Measurements from ENCODE around the gene KAT7.

The KAT7 gene

GRCh38 chr17:49835472-49835871, 47.0 kb downstream of the KAT7 start:
- DNase-seq (ENCODE audit: low read depth in 1 of 2, low spot score in 1 of 2), result no peak
- H3K27ac ChIP-seq (replicated peaks), result no peak overlapping the region
- no peaks in the 10 kb centered on the region for H3K27me3 ChIP-seq (ENCODE audit: insufficient read depth, poor library complexity, severe bottlenecking)
- no peak overlapping the region for H3K4me3 ChIP-seq (replicated peaks; ENCODE audit: insufficient read depth, low read length)
- TF ChIP-seq POLR2AphosphoS5 (IDR thresholded peaks at IDR 0.05; ENCODE audit: low read depth), result no peak

- no peaks in the 10 kb centered on the region for H3K27me3 ChIP-seq (ENCODE audit: insufficient read depth, poor library complexity, severe bottlenecking)
- H3K4me3 ChIP-seq (replicated peaks; ENCODE audit: insufficient read depth, low read length), result no peak overlapping the region
- no peak for DNase-seq (ENCODE audit: low read depth in 1 of 2, low spot score in 1 of 2)
- no peak overlapping the region for H3K27ac ChIP-seq (replicated peaks)
- TF ChIP-seq CTCF (IDR thresholded peaks at IDR 0.05; ENCODE audit: insufficient read depth, low read length), result no peak
Observed at GRCh38 chr17:49836111-49837030, 47.9 kb downstream of the KAT7 start.

GRCh38 chr17:49839455-49839854, 51.0 kb downstream of the KAT7 start:
- DNase-seq (ENCODE audit: low read depth in 1 of 2, low spot score in 1 of 2), result no peak
- no peaks in the 10 kb centered on the region for H3K27me3 ChIP-seq (ENCODE audit: insufficient read depth, poor library complexity, severe bottlenecking)
- TF ChIP-seq CTCF (IDR thresholded peaks at IDR 0.05; ENCODE audit: insufficient read depth, low read length) (no peak), POLR2AphosphoS5 (IDR thresholded peaks at IDR 0.05; ENCODE audit: low read depth) (no peak), GABPA (IDR thresholded peaks at IDR 0.05; ENCODE audit: low read depth) (no peak), REST (IDR thresholded peaks at IDR 0.05; ENCODE audit: insufficient replicate concordance, low read depth) (no peak), SPI1 (IDR thresholded peaks at IDR 0.05; ENCODE audit: borderline replicate concordance, low read depth) (no peak)
- H3K4me3 ChIP-seq (replicated peaks; ENCODE audit: insufficient read depth, low read length), result no peak overlapping the region
- H3K27ac ChIP-seq (replicated peaks), result no peak overlapping the region

GRCh38 chr17:49841548-49841947, 53.1 kb downstream of the KAT7 start:
- DNase-seq (ENCODE audit: low read depth in 1 of 2, low spot score in 1 of 2), result no peak
- TF ChIP-seq REST (IDR thresholded peaks at IDR 0.05; ENCODE audit: insufficient replicate concordance, low read depth) (no peak), CTCF (IDR thresholded peaks at IDR 0.05; ENCODE audit: insufficient read depth, low read length) (no peak), SPI1 (IDR thresholded peaks at IDR 0.05; ENCODE audit: borderline replicate concordance, low read depth) (no peak), POLR2AphosphoS5 (IDR thresholded peaks at IDR 0.05; ENCODE audit: low read depth) (no peak), GABPA (IDR thresholded peaks at IDR 0.05; ENCODE audit: low read depth) (no peak)
- H3K4me3 ChIP-seq (replicated peaks; ENCODE audit: insufficient read depth, low read length), result no peak overlapping the region
- no peaks in the 10 kb centered on the region for H3K27me3 ChIP-seq (ENCODE audit: insufficient read depth, poor library complexity, severe bottlenecking)
- no peak overlapping the region for H3K27ac ChIP-seq (replicated peaks)
